ENCODE measurements around the gene HOXC9. TPM values are rescaled to one million over a fixed set of nuclear protein-coding genes. Genes with fewer than 3 reads are reported as not detected.

HOXC9 gene
- total RNA-seq, 1 experiment from 2014 or later: not detected

GRCh38 chr12:54026640-54027441 lies 26.9 kb downstream of the HOXC9 start:
- DNase-seq: no peak
- H3K4me3 Mint-ChIP-seq: no peak overlapping the region
- H2BK12ac ChIP-seq (ENCODE audit: insufficient read length, low read depth, low read length): no peak overlapping the region
- H3T11ph ChIP-seq (ENCODE audit: low read length): no peak overlapping the region
- no peak overlapping the region for H2BK20ac ChIP-seq (ENCODE audit: low read depth, low read length, poor library complexity, severe bottlenecking)
- H3K4me1 Mint-ChIP-seq: peaks cover 10 to 18% of the 10 kb centered on the region in 2 experiments
- no peak overlapping the region for H3K27ac ChIP-seq (ENCODE audit: insufficient read length, low read depth, low read length)
- peaks cover 0 to 2% (median 0%) of the 10 kb centered on the region in 3 experiments; a peak in 1 of 7 replicates for H3K36me3 Mint-ChIP-seq (ENCODE audit: insufficient read depth in 1 of 3, low read depth in 3 of 3)
- H4K20me1 ChIP-seq (ENCODE audit: control insufficient read depth, insufficient read depth, insufficient read length): no peaks in the 10 kb centered on the region
- H2BK15ac ChIP-seq (ENCODE audit: low read depth, low read length): no peak overlapping the region
- no peak overlapping the region for H2AK5ac ChIP-seq (ENCODE audit: insufficient read length, low read length)
- H4K5ac ChIP-seq (ENCODE audit: insufficient read length, low read depth, low read length): no peak overlapping the region
- H3K4ac ChIP-seq (ENCODE audit: low read depth, low read length): no peak overlapping the region
- no peak overlapping the region for H3K14ac ChIP-seq (ENCODE audit: insufficient read depth, low read length)
- H3K4me2 ChIP-seq (ENCODE audit: insufficient read depth, insufficient read length, low read length): no peak overlapping the region
- no peaks in the 10 kb centered on the region for H3K9me3 ChIP-seq (ENCODE audit: control insufficient read depth, low read depth, low read length)
- no peaks in the 10 kb centered on the region for H3K4me1 ChIP-seq (ENCODE audit: insufficient read depth, low read length)
- no peak overlapping the region for H4K91ac ChIP-seq (ENCODE audit: insufficient read length, low read depth, low read length)
- H3K18ac ChIP-seq (ENCODE audit: insufficient read length, low read depth, low read length): no peak overlapping the region
- H3K79me2 ChIP-seq (ENCODE audit: insufficient read depth, low read length): no peaks in the 10 kb centered on the region
- H3K9me3 Mint-ChIP-seq: peaks cover 3 to 10% of the 10 kb centered on the region in 2 experiments; a peak in 3 of 5 replicates
- H3K56ac ChIP-seq (ENCODE audit: insufficient read length, low read depth, low read length): no peak overlapping the region
- no peak overlapping the region for H3K23ac ChIP-seq (ENCODE audit: insufficient read length, low read depth, low read length)
- TF ChIP-seq, protein P1, sequence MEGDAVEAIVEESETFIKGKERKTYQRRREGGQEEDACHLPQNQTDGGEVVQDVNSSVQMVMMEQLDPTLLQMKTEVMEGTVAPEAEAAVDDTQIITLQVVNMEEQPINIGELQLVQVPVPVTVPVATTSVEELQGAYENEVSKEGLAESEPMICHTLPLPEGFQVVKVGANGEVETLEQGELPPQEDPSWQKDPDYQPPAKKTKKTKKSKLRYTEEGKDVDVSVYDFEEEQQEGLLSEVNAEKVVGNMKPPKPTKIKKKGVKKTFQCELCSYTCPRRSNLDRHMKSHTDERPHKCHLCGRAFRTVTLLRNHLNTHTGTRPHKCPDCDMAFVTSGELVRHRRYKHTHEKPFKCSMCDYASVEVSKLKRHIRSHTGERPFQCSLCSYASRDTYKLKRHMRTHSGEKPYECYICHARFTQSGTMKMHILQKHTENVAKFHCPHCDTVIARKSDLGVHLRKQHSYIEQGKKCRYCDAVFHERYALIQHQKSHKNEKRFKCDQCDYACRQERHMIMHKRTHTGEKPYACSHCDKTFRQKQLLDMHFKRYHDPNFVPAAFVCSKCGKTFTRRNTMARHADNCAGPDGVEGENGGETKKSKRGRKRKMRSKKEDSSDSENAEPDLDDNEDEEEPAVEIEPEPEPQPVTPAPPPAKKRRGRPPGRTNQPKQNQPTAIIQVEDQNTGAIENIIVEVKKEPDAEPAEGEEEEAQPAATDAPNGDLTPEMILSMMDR (conservative IDR thresholded peaks at IDR 0.05): no peak
- H2BK5ac ChIP-seq (ENCODE audit: insufficient read length, low read length): no peak overlapping the region
- no peak overlapping the region for H2BK120ac ChIP-seq (ENCODE audit: low read depth, low read length, poor library complexity, severe bottlenecking)
- no peaks in the 10 kb centered on the region for H3K23me2 ChIP-seq (ENCODE audit: insufficient read length, low read depth, low read length, poor library complexity, severe bottlenecking)
- no peak overlapping the region for H3K27ac Mint-ChIP-seq
- no peak overlapping the region for H2AFZ ChIP-seq (ENCODE audit: low read length)
- H3K27me3 ChIP-seq (ENCODE audit: insufficient read depth, low read length): peaks cover 98% of the 10 kb centered on the region
- no peak overlapping the region for H3K9ac ChIP-seq (ENCODE audit: extremely low read depth, insufficient read length, low read length)
- no CpG with 5 or more reads among the region's 22 CpGs for WGBS (ENCODE audit: extremely low coverage, insufficient read length, low lambda C conversion rate)
- no peak overlapping the region for H4K8ac ChIP-seq (replicated peaks; ENCODE audit: insufficient read length, low read depth, low read length)
- no peaks in the 10 kb centered on the region for H3K79me1 ChIP-seq (ENCODE audit: insufficient read depth, low read depth, low read length, poor library complexity, severe bottlenecking)
- peaks cover 100% of the 10 kb centered on the region for H3K27me3 Mint-ChIP-seq (ENCODE audit: low read depth)
